Body of pancreas (tissue), 4 donors: Measurements from ENCODE around the gene ARSH. TPM values are rescaled to one million over a fixed set of nuclear protein-coding genes. Genes with fewer than 3 reads are reported as not detected.
"Not testable (repeated sequence)": the region's sequence is repeated elsewhere in the genome, so short reads cannot be mapped to it uniquely, and the experiment has no call there.

ENCODE experiments used
- ATAC-seq: fragments of 150-250 bp; one replicate; pipeline ENCODE4 v1.9.1; 2016
- DNase-seq, 4 donors: peaks; one replicate each; pipeline ENCODE4 v3.0.0-alpha.2; 2019
- H3K27ac ChIP-seq, 4 donors: fragments of 200-600 bp; sonication (generic); 1 replicate in 3 of 4; 2 replicates in 1 of 4; pipeline versions ENCODE4 v1.5.1 to v1.6.1; 2016 to 2019; ENCODE audit warnings: mild to moderate bottlenecking in 1 of 4, mixed read lengths in 1 of 4, moderate library complexity in 1 of 4
- H3K27me3 ChIP-seq, 2 donors: fragments of 200-600 bp; sonication (generic); one replicate each; pipeline ENCODE4 v1.6.0; 2016; ENCODE audit warnings: mild to moderate bottlenecking in 1 of 2
- H3K36me3 ChIP-seq, 2 donors: fragments of 200-600 bp; sonication (generic); replicated peaks in 1 of 2; 2 replicates each; pipeline ENCODE4 v1.5.1; 2016; ENCODE audit warnings: low read depth in 2 of 2; ENCODE audit not compliant: insufficient read depth in 1 of 2
- H3K4me1 ChIP-seq: fragments of 200-600 bp; sonication (generic); one replicate; pipeline ENCODE4 v1.6.0; 2016
- H3K4me3 ChIP-seq, 2 donors: fragments of 200-600 bp; sonication (generic); 1 replicate in 1 of 2; 2 replicates in 1 of 2; pipeline ENCODE4 v1.5.1; 2016 to 2019
- H3K9me3 ChIP-seq, 3 donors: fragments of 200-600 bp; sonication (generic); 1 replicate in 2 of 3; 2 replicates in 1 of 3; pipeline ENCODE4 v1.5.1; 2016
- CTCF ChIP-seq, 7 experiments: fragments of 450-650 bp in 4 of 7; fragments of 200-600 bp in 3 of 7; sonication (generic) in 3 of 7; IDR thresholded peaks; one replicate each; pipeline ENCODE4 v1.5.1; 2016 to 2019; ENCODE audit warnings: antibody characterized with exemption in 7 of 7
- POLR2A ChIP-seq, 3 donors: fragments of 450-650 bp; IDR thresholded peaks; one replicate each; pipeline ENCODE4 v1.6.1; 2016; ENCODE audit warnings: antibody characterized with exemption in 3 of 3, mild to moderate bottlenecking in 2 of 3
- WGBS, 2 donors: methylation state at CpG; one replicate each; pipeline ENCODE4 v1.1.5; 2017; 5-methylcytosine and 5-hydroxymethylcytosine counted together
- intact Hi-C: fragments of 100-400 bp; cut with DNase I; formaldehyde crosslinking; loops from one replicate; pipeline ENCODE4 v1.15.1; 2023
- total RNA-seq, 2 donors: library from RNA; depleted of rRNA; stranded (reverse); fragments of >200 nt; gene quantifications; one replicate each; pipeline ENCODE4 v1.1.0, GENCODE V29; 2016

ARSH gene
- total RNA-seq = not detected

- Histone ChIP-seq H3K36me3 (no peaks in the 10 kb centered on the region), H3K27me3 (no peaks in the 10 kb centered on the region), H3K9me3 (no peaks in the 10 kb centered on the region), H3K27ac (no peak within 1 kb of the TSS), H3K4me3 (no peak within 1 kb of the TSS), H3K4me1 (no peaks in the 10 kb centered on the region)
- TF ChIP-seq POLR2A (IDR thresholded peaks at IDR 0.05) = no peak
- no peak for TF ChIP-seq CTCF (IDR thresholded peaks at IDR 0.05)
- ATAC-seq (no peak), DNase-seq (no peak)
- intact Hi-C loops = no loop called here
- 45 to 60% methylated on average over 6 of the region's 6 CpGs for WGBS, 2 donors
Measured at GRCh38 chrX:3006495-3006894, at the start of gene ARSH. Gene ARSH, plus strand, starts transcription at chrX:3006546. Its CDS starts 67 bp downstream, at chrX:3006613.

GRCh38 chrX:2958199-2958598 is 48.1 kb upstream of the ARSH start:
- ATAC-seq = no peak
- Histone ChIP-seq H3K36me3 (peaks cover 0 to 2% of the 10 kb centered on the region in 2 donors), H3K4me1 (peaks cover 7% of the 10 kb centered on the region), H3K27ac (no peak overlapping the region), H3K27me3 (no peaks in the 10 kb centered on the region), H3K9me3 (no peaks in the 10 kb centered on the region), H3K4me3 (no peak overlapping the region)
- 79 to 100% methylated on average over 1 to 9 of the region's 9 CpGs for WGBS, 2 donors
- intact Hi-C loops = no loop called here
- TF ChIP-seq POLR2A (IDR thresholded peaks at IDR 0.05) = no peak
- no peak for DNase-seq

GRCh38 chrX:2960861-2961515 is 45.4 kb upstream of the ARSH start:
- no peak for DNase-seq
- Histone ChIP-seq H3K9me3 (no peaks in the 10 kb centered on the region), H3K36me3 (no peaks in the 10 kb centered on the region), H3K4me3 (no peak overlapping the region), H3K27me3 (no peaks in the 10 kb centered on the region), H3K27ac (no peak overlapping the region), H3K4me1 (peaks cover 18% of the 10 kb centered on the region)
- WGBS, 2 donors = 88 to 90% methylated on average over 11 to 12 of the region's 14 CpGs
- ATAC-seq = no peak
- intact Hi-C loops = no loop called here
- TF ChIP-seq POLR2A (IDR thresholded peaks at IDR 0.05) (no peak), CTCF (IDR thresholded peaks at IDR 0.05) (no peak)

- WGBS, 2 donors = 7 to 37% methylated on average over 8 to 10 of the region's 11 CpGs
- intact Hi-C loops = no loop called here
- DNase-seq (peak; percentile 12 to 28 (median 13)), ATAC-seq (peak; percentile 34)
- Histone ChIP-seq H3K4me3 (no peak overlapping the region), H3K27me3 (no peaks in the 10 kb centered on the region), H3K27ac (peak overlapping the region in 3 of 4 donors; percentile 45 to 88 (median 84)), H3K4me1 (peaks cover 18% of the 10 kb centered on the region), H3K9me3 (no peaks in the 10 kb centered on the region), H3K36me3 (no peaks in the 10 kb centered on the region)
- TF ChIP-seq CTCF (IDR thresholded peaks at IDR 0.05) (no peak), POLR2A (IDR thresholded peaks at IDR 0.05) (no peak)
Measured at GRCh38 chrX:2962381-2962780, 44.0 kb upstream of the ARSH start.

GRCh38 chrX:2963449-2963848 is 42.9 kb upstream of the ARSH start:
- H3K9me3 ChIP-seq, H3K36me3 ChIP-seq, intact Hi-C loops, ATAC-seq, H3K27me3 ChIP-seq, DNase-seq: not testable (repeated sequence)
- H3K4me3 ChIP-seq = peak overlapping the region in 1 of 2 donors; percentile 6
- H3K4me1 ChIP-seq = peaks cover 18% of the 10 kb centered on the region
- peak overlapping the region; percentile 45 to 88 (median 76) for H3K27ac ChIP-seq
- WGBS, 2 donors = 22 to 33% methylated on average over 7 of the region's 7 CpGs
